Endothelial cell of umbilical vein (primary cell): ENCODE measurements around the gene PLEKHA8. TPM values are rescaled to one million over a fixed set of nuclear protein-coding genes. Genes with fewer than 3 reads are reported as not detected.

Source experiments
- BruUV-seq: library from RNA; stranded (reverse); fragments of 400-500 nt; replicated peaks from 2 replicates; lab custom pipeline; 2021; lab: Mats Ljungman, UMichigan
- CTCF ChIA-PET: fragments of 300-600, 350-600 bp; sonication (Branson Sonifier 250); formaldehyde crosslinking; loops from one replicate; lab custom pipeline; 2021; ENCODE audit warnings: antibody characterized with exemption, inconsistent platforms; lab: Charles Lee
- POLR2A ChIA-PET: fragments of 300-600, 350-600 bp; sonication (Branson Sonifier 250); formaldehyde crosslinking; loops from one replicate; lab custom pipeline; 2021; ENCODE audit warnings: antibody characterized with exemption, inconsistent platforms; lab: Charles Lee
- DNase-seq: peaks from one replicate; pipeline ENCODE4 v3.0.0-alpha.2; 2011; ENCODE audit warnings: low read depth, low spot score
- FAIRE-seq: peaks from 2 replicates; lab custom pipeline; 2011; peaks lifted over from hg19 to GRCh38; lab: Jason Lieb, UNC
- H2AFZ ChIP-seq: 2 replicates; pipeline ENCODE4 v1.6.0; 2012; ENCODE audit warnings: low read depth, low read length, control low read depth, inconsistent platforms
- H3K27ac ChIP-seq: 2 replicates; pipeline ENCODE4 v1.5.1; 2011; ENCODE audit warnings: low read depth, mild to moderate bottlenecking, control low read depth, low read length, moderate library complexity; ENCODE audit not compliant: insufficient read depth
- H3K27me3 ChIP-seq, 2 experiments: 2 replicates each; pipeline versions ENCODE4 v1.6.0 to v1.6.1; 2011; ENCODE audit warnings: low read length in 2 of 2, mixed read lengths in 1 of 2; ENCODE audit not compliant: control insufficient read depth in 2 of 2, insufficient read depth in 2 of 2
- H3K36me3 ChIP-seq, 2 experiments: 2 replicates in 1 of 2; 3 replicates in 1 of 2; pipeline ENCODE4 v1.5.1; 2011; ENCODE audit warnings: low read length in 2 of 2, mild to moderate bottlenecking in 1 of 2, moderate library complexity in 1 of 2; ENCODE audit not compliant: control insufficient read depth in 2 of 2, insufficient read depth in 2 of 2; ENCODE audit errors: extremely low read depth in 1 of 2
- H3K4me1 ChIP-seq: 3 replicates; pipeline ENCODE4 v1.5.1; 2011; ENCODE audit warnings: mild to moderate bottlenecking, low read length; ENCODE audit not compliant: control insufficient read depth, insufficient read depth; ENCODE audit errors: extremely low read depth
- H3K4me2 ChIP-seq: 2 replicates; pipeline ENCODE4 v1.6.1; 2011; ENCODE audit warnings: low read length, control low read depth, mixed read lengths; ENCODE audit not compliant: insufficient read depth
- H3K4me3 ChIP-seq, 3 experiments: fragments of 200-600 bp in 1 of 3; sonication (generic), shearing (Covaris generic) in 1 of 3; replicated peaks in 1 of 3; 2 replicates each; pipeline ENCODE4 v1.5.1; 2011 to 2016; ENCODE audit warnings: control low read depth in 3 of 3, low read length in 3 of 3, mild to moderate bottlenecking in 2 of 3, inconsistent platforms in 1 of 3, low read depth in 1 of 3, moderate library complexity in 1 of 3; ENCODE audit not compliant: insufficient read depth in 1 of 3
- H3K79me2 ChIP-seq: 2 replicates; pipeline ENCODE4 v1.6.0; 2012; ENCODE audit warnings: low read length, inconsistent platforms; ENCODE audit not compliant: control insufficient read depth, insufficient read depth
- H3K9ac ChIP-seq: replicated peaks from 2 replicates; pipeline ENCODE3; 2011; ENCODE audit warnings: low read length, control low read depth; ENCODE audit not compliant: insufficient read depth; ENCODE audit errors: extremely low read depth
- H3K9me1 ChIP-seq: replicated peaks from 3 replicates; pipeline ENCODE4 v1.6.0; 2011; ENCODE audit warnings: mild to moderate bottlenecking, low read length; ENCODE audit not compliant: control insufficient read depth, insufficient read depth; ENCODE audit errors: extremely low read depth
- H3K9me3 ChIP-seq: replicated peaks from 2 replicates; pipeline ENCODE4 v1.5.1; 2012; ENCODE audit warnings: low read length, inconsistent platforms; ENCODE audit not compliant: control insufficient read depth, insufficient read depth
- H4K20me1 ChIP-seq: replicated peaks from 2 replicates; pipeline ENCODE3; 2011; ENCODE audit warnings: mild to moderate bottlenecking, low read length; ENCODE audit not compliant: control insufficient read depth, insufficient read depth; ENCODE audit errors: extremely low read depth
- CTCF ChIP-seq, 2 donors: IDR thresholded peaks; 1 replicate in 1 of 2; 2 replicates in 1 of 2; pipeline ENCODE4 v1.5.1; 2011; ENCODE audit warnings: low read length in 2 of 2, mild to moderate bottlenecking in 2 of 2, moderate library complexity in 2 of 2, control low read depth in 1 of 2, inconsistent platforms in 1 of 2, low read depth in 1 of 2; ENCODE audit not compliant: insufficient read depth in 1 of 2; ENCODE audit errors: extremely low read depth in 1 of 2
- EZH2 ChIP-seq: IDR thresholded peaks from 2 replicates; pipeline ENCODE4 v1.6.1; 2012; ENCODE audit warnings: borderline replicate concordance, low read depth, mild to moderate bottlenecking, moderate library complexity, low read length, inconsistent platforms; ENCODE audit not compliant: severe bottlenecking
- FOS ChIP-seq: IDR thresholded peaks from 2 replicates; pipeline ENCODE4 v1.6.1; 2011; ENCODE audit warnings: mild to moderate bottlenecking, low read length, moderate library complexity, borderline replicate concordance; ENCODE audit not compliant: insufficient read depth
- GATA2 ChIP-seq: IDR thresholded peaks from 2 replicates; pipeline ENCODE4 v1.7.0; 2011; ENCODE audit warnings: low read depth, mild to moderate bottlenecking, moderate library complexity, mixed read lengths, low read length; ENCODE audit not compliant: insufficient read length, insufficient read depth
- JUN ChIP-seq: IDR thresholded peaks from 2 replicates; pipeline ENCODE4 v1.6.1; 2011; ENCODE audit warnings: borderline replicate concordance, low read depth; ENCODE audit not compliant: insufficient read length, insufficient read depth
- MAX ChIP-seq: IDR thresholded peaks from 2 replicates; pipeline ENCODE4 v1.6.1; 2011; ENCODE audit not compliant: insufficient read depth, insufficient read length
- MYC ChIP-seq: IDR thresholded peaks from one replicate; pipeline ENCODE4 v1.6.1; 2011; ENCODE audit warnings: mild to moderate bottlenecking, low read depth, low read length
- dilution Hi-C: fragments of 300-500 bp; cut with MboI; formaldehyde crosslinking; loops from one replicate; pipeline ENCODE4 v1.15.0; 2019; ENCODE audit warnings: low sequenced_read_pairs; ENCODE audit not compliant: extremely low pct_ligation_motif_present
- intact Hi-C: fragments of 100-400 bp; cut with micrococcal nuclease; formaldehyde crosslinking; loops from one replicate; pipeline ENCODE4 v1.10.0; 2022
- polyA plus RNA-seq, 4 experiments: library from polyadenylated mRNA; depleted of rRNA in 3 of 4; stranded (reverse) in 3 of 4; unstranded in 1 of 4; fragments of >200 nt; gene quantifications; 2 replicates each; pipeline versions ENCODE4 v1.2.1 to v1.2.3, GENCODE V29; 2011 to 2012; ENCODE audit warnings: missing spikeins in 1 of 4
- total RNA-seq: library from RNA; stranded (reverse); gene quantifications from 2 replicates; pipeline ENCODE4 v1.2.3, GENCODE V29; 2021

The PLEKHA8 gene
- total and polyA plus RNA-seq, 2 donors (not counting 3 experiments of a cell fraction or from before 2014, with no cell fraction given) = 4.5 to 19.8 TPM

DNA sequence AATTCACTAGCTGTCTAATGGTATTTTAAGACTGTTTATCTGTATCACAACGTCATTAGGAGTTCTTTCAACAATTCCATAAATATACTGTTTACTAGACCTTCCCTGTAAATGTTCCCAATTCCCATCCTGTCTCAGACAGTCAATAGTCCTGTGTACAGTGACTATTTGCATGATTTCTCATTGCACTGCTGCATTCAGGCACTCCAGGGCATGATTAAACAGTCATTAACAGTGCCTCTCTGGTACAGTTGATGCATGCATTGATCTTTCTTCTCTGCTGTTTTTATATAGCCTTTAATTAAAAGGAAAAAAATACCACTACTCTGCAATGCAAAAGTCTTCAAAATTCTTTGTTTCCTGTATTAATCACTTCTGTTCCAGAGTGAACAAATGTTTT, 55.1 kb downstream of the PLEKHA8 start:
- BruUV-seq = no TSS peak
- no peak overlapping the region for H3K4me2 ChIP-seq
- H3K9ac ChIP-seq = no peak overlapping the region
- no peaks in the 10 kb centered on the region for H3K9me1 ChIP-seq
- H2AFZ ChIP-seq = no peak overlapping the region
- intact Hi-C loops (no loop called here), dilution Hi-C loops (no loop called here)
- H3K79me2 ChIP-seq = no peaks in the 10 kb centered on the region
- no peaks in the 10 kb centered on the region for H3K9me3 ChIP-seq
- no peak overlapping the region for H3K4me3 ChIP-seq
- no peaks in the 10 kb centered on the region for H3K4me1 ChIP-seq
- ChIA-PET CTCF (no interaction called here), POLR2A (no interaction called here)
- H3K27ac ChIP-seq = no peak overlapping the region
- H3K36me3 ChIP-seq = peaks cover 0 to 8% of the 10 kb centered on the region in 2 experiments
- TF ChIP-seq JUN (no peak), MAX (no peak), CTCF (IDR thresholded peaks at IDR 0.05; ENCODE audit: extremely low read depth in 1 of 2, insufficient read depth in 1 of 2, low read depth in 1 of 2, low read length in 2 of 2) (no peak), MYC (no peak), EZH2 (no peak), GATA2 (no peak), FOS (no peak)
- no peaks in the 10 kb centered on the region for H3K27me3 ChIP-seq
- H4K20me1 ChIP-seq = no peaks in the 10 kb centered on the region
- DNase-seq (no peak), FAIRE-seq (no peak)
